AG04449 (cell line): ENCODE measurements around the gene PHYHIPL.

Experiments
- CTCF ChIA-PET: fragments of 350-600 bp; formaldehyde crosslinking; extraction: SDS; loops from one replicate; lab custom pipeline; 2021; ENCODE audit warnings: antibody characterized with exemption; lab: Yijun Ruan, JAX
- POLR2A ChIA-PET: fragments of 400-600, 350-600 bp; formaldehyde crosslinking; extraction: SDS; loops from one replicate; lab custom pipeline; 2020; ENCODE audit warnings: antibody characterized with exemption, inconsistent platforms; lab: Yijun Ruan, JAX
- DNase-seq: peaks from one replicate; pipeline ENCODE4 v3.0.0-alpha.2; 2010; ENCODE audit warnings: low read depth, low spot score
- H3K4me3 ChIP-seq: 2 replicates; pipeline ENCODE4 v1.5.1; 2011; ENCODE audit warnings: low read depth, mild to moderate bottlenecking, control low read depth, low read length
- TF ChIP-seq, protein P1 (sequence below): IDR thresholded peaks from one replicate; pipeline ENCODE4 v1.5.1; 2011; ENCODE audit warnings: mild to moderate bottlenecking, moderate library complexity, low read length, control low read depth, inconsistent platforms; ENCODE audit not compliant: insufficient read depth; ENCODE audit errors: missing control alignments

The PHYHIPL gene

DNA sequence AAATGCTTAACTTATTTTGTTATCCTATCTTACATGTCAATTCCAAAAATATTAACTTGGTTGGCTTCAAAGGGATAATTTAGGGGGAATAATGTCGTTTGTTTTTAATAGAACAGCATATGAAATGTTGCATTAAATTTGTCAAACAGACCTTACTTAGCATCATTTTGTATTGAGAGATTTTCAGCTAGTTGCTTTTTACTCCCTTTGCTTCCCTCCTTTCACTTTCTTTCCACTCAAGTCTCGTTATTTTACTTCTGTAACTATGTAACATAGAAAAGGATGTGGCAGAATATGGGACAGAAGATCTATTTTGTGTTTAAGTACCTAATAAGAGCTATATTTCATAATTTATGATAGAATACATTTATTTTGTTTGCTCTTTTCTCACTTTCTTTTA, 2.6 kb downstream of the PHYHIPL start:
- TF ChIP-seq, protein P1, sequence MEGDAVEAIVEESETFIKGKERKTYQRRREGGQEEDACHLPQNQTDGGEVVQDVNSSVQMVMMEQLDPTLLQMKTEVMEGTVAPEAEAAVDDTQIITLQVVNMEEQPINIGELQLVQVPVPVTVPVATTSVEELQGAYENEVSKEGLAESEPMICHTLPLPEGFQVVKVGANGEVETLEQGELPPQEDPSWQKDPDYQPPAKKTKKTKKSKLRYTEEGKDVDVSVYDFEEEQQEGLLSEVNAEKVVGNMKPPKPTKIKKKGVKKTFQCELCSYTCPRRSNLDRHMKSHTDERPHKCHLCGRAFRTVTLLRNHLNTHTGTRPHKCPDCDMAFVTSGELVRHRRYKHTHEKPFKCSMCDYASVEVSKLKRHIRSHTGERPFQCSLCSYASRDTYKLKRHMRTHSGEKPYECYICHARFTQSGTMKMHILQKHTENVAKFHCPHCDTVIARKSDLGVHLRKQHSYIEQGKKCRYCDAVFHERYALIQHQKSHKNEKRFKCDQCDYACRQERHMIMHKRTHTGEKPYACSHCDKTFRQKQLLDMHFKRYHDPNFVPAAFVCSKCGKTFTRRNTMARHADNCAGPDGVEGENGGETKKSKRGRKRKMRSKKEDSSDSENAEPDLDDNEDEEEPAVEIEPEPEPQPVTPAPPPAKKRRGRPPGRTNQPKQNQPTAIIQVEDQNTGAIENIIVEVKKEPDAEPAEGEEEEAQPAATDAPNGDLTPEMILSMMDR, result no peak
- ChIA-PET POLR2A (no interaction called here), CTCF (interaction anchor here (1.0 to 2.0 kb wide), 4 partner anchors 227 to 765 kb away, joined by 3 to 9 read pairs (median 4); no protein-coding TSS in a partner anchor)

DNA sequence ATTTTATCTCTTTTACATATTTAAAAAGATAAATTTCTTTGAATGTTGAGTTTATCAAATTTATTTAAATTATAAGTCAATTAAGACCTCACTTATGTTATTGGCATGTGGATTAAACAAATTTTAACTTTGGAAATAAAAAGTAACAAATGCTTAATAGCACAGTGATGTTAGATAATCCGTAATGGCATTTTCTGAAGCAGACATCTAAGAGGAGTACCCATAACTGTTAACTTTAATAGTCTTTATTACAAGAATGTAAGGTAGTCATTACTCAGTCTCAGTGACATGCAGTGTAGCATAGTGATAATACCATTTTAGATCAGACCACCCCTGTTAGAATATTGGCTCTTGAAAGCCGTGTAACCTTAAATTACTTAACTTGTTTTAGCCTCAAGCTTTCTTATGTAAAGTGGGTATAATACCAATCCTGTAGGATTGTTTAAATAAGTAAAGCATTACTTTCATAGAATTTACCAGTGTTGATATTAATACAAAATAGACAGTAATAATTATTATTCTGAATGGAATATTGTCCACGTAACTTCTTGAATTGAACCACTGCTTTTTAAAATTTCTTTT, 4.3 kb downstream of the PHYHIPL start:
- ChIA-PET POLR2A (no interaction called here), CTCF (interaction anchor here (1.9 to 2.0 kb wide), 2 partner anchors 229 to 398 kb away, joined by 5 to 9 read pairs; no protein-coding TSS in a partner anchor)
- no peak overlapping the region for H3K4me3 ChIP-seq
- TF ChIP-seq, protein P1, result no peak
- DNase-seq, result no peak

More for the DNA sequence above, 2.6 kb downstream of the PHYHIPL start:
- no peak for DNase-seq
- H3K4me3 ChIP-seq, result no peak overlapping the region

DNA sequence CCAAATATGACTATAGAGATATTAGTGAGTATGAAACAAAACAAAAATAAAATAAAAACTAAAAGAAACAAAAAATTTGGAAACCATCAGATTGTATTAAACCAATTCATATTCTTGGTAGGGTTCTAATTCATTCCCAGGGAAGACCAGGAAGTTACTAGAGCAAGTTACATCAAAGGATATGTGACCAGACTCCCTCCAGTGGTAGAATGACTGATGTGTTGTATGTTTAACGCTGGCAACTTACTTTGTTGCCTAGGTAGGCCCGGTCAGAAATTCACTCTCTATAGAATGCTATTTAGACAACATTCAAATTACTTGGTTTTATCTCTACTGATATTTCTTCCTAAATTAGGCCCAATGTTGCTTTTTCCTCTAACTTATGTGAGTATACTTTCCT, 5.2 kb downstream of the PHYHIPL start:
- H3K4me3 ChIP-seq, result no peak overlapping the region
- DNase-seq, result peak; percentile 1
- ChIA-PET CTCF (interaction anchor here (1.4 to 2.1 kb wide), 4 partner anchors 30 to 399 kb away, joined by 4 to 9 read pairs (median 7); no protein-coding TSS in a partner anchor), POLR2A (no interaction called here)
- TF ChIP-seq, protein P1, result peak; percentile 52

DNA sequence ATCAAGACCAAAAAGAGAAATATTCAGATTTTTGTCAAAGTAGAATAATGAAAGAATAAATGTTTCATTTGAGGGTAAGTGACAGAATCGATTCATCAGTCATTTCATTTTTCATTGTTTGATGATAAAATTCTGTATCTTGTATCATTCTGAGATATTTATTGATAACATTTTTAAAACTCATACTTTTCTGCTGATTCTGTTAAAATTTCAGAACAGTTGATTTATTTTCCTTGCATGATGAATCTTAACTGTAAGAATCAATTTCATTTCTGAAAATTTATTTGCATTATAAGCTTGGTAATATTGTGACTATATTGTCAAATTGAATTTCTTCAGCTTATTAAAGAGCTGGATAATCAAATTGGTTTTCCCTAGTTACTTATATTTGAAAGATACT, 13.9 kb downstream of the PHYHIPL start:
- CTCF ChIA-PET, result no interaction called here
- H3K4me3 ChIP-seq, result no peak overlapping the region
- TF ChIP-seq, protein P1, result no peak
- DNase-seq, result no peak
- POLR2A ChIA-PET, result no interaction called here

DNA sequence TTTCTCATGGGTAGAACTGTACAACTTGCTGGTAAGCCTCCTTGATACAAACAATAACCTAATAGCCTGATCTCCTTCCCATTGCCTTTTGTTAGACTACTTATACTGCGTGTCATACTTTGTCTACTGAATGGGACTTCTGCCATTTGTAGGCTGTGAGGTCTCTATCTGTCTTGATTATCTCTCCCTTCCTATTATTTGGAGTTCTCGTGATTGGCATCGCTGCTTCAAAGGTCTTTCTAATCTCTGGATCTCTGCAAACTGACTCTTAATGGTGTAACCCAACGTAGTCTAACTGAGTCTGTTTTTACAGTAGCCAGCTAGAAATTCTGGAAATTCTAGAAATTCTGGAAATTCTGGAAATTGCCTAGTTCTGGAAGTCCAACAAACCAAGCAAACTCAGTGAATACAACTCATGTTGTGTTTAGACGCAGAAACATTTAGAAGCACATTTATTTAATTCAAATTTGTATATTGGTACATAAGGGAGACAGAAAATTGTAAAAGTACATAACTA, 29.8 kb downstream of the PHYHIPL start:
- DNase-seq, result no peak
- no peak overlapping the region for H3K4me3 ChIP-seq
- POLR2A ChIA-PET, result no interaction called here
- CTCF ChIA-PET, result no interaction called here
- TF ChIP-seq, protein P1, result no peak

DNA sequence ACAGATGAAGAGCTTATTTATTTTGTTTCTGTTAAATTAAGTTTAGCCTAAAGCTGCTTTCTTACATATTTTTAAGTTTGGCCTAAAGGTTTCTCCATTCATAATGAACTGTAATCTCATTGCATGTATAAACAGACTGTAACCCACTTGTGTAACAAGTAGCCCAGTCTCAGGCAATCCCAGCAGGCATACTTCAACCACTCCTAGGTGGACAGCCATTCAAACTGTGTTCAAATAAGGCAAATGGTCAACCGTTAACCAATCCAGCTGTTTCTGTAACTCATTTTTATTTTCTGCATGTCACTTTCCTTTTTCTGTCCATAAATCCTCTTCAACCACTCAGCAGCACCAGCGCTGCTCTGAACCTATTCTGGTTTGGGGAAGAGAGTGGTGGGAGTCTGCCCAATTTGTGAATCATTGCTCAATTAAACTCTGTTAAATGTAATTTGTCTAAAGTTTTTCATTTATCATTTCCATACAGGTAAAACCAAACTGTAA, 35.9 kb downstream of the PHYHIPL start:
- DNase-seq, result no peak
- TF ChIP-seq, protein P1, result no peak
- CTCF ChIA-PET, result no interaction called here
- POLR2A ChIA-PET, result no interaction called here
- no peak overlapping the region for H3K4me3 ChIP-seq
